A673 (cell line): ENCODE data around the gene HTATIP2.

ENCODE experiments used
- EZH2 ChIP-seq: fragments of 200-600 bp; sonication (generic); IDR thresholded peaks from 2 replicates; pipeline ENCODE4 v1.6.1; 2017; ENCODE audit warnings: borderline replicate concordance, low read depth, mild to moderate bottlenecking, mixed read lengths, antibody characterized with exemption, low read length; ENCODE audit not compliant: poor library complexity, severe bottlenecking
- TF ChIP-seq, protein P1 (sequence below): fragments of 300-800, 200-600 bp; sonication (generic); conservative IDR thresholded peaks from 2 replicates; pipeline ENCODE4 v1.5.1; 2017; ENCODE audit warnings: low read depth, mild to moderate bottlenecking, antibody characterized with exemption, low read length, moderate library complexity, mixed read lengths

DNA sequence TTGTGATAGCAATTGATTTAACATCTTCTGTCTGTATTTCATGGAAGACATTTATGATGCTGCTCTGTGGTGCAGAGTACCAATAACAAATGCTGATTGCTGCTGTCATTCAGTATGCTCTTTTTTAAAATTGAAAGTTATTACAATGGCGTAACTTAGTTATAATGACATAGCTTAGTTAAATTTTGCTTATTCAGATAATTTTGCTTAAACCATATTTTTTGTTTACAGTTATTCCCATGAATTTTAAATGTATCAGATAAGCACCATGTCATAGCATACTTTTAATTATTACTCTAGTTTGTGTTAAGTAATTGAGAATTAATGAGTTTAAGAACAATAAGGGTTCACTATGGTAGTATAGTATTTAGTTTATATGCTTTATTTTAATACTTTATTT, 39.5 kb downstream of the HTATIP2 start:
- no peak for TF ChIP-seq EZH2
- TF ChIP-seq, protein P1, sequence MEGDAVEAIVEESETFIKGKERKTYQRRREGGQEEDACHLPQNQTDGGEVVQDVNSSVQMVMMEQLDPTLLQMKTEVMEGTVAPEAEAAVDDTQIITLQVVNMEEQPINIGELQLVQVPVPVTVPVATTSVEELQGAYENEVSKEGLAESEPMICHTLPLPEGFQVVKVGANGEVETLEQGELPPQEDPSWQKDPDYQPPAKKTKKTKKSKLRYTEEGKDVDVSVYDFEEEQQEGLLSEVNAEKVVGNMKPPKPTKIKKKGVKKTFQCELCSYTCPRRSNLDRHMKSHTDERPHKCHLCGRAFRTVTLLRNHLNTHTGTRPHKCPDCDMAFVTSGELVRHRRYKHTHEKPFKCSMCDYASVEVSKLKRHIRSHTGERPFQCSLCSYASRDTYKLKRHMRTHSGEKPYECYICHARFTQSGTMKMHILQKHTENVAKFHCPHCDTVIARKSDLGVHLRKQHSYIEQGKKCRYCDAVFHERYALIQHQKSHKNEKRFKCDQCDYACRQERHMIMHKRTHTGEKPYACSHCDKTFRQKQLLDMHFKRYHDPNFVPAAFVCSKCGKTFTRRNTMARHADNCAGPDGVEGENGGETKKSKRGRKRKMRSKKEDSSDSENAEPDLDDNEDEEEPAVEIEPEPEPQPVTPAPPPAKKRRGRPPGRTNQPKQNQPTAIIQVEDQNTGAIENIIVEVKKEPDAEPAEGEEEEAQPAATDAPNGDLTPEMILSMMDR, result no peak
